SK-N-SH treated with all-trans-retinoic acid at 6 μM for 48 hours (cell line): ENCODE results near the gene GABPB2.

Experiments
- ATAC-seq: fragments of 200-7000 bp; cut with Tn5 transposase; 3 replicates; pipeline ENCODE4 v1.9.1; 2020; ENCODE audit warnings: mild to moderate bottlenecking, moderate library complexity
- ARNTL ChIP-seq: fragments of 450-650 bp; formaldehyde crosslinking; IDR thresholded peaks from 2 replicates; pipeline ENCODE4 v1.5.0; 2020; ENCODE audit warnings: low read depth, mild to moderate bottlenecking, moderate library complexity, borderline replicate concordance
- BACH2 ChIP-seq: fragments of 250-450 bp; sonication (Bioruptor Pico); IDR thresholded peaks from 2 replicates; pipeline ENCODE4 v1.9.0; 2021; ENCODE audit warnings: mild to moderate bottlenecking, borderline replicate concordance
- ESRRG ChIP-seq: fragments of 250-450 bp; sonication (Bioruptor Pico); IDR thresholded peaks from 2 replicates; pipeline ENCODE4 v1.6.1; 2021; ENCODE audit warnings: mild to moderate bottlenecking
- GLIS3 ChIP-seq: fragments of 250-450 bp; sonication (Bioruptor Pico); IDR thresholded peaks from 2 replicates; pipeline ENCODE4 v1.5.0; 2020; ENCODE audit warnings: mild to moderate bottlenecking, moderate library complexity
- ISL1 ChIP-seq: fragments of 250-450 bp; sonication (Bioruptor Pico); IDR thresholded peaks from 2 replicates; pipeline ENCODE4 v2.1.2; 2022; ENCODE audit warnings: mild to moderate bottlenecking, moderate library complexity
- OSR1 ChIP-seq: fragments of 250-450 bp; sonication (Bioruptor Pico); IDR thresholded peaks from 2 replicates; pipeline ENCODE4 v1.8.0; 2022; ENCODE audit warnings: moderate library complexity, mild to moderate bottlenecking, inconsistent platforms
- RARB ChIP-seq: fragments of 250-450 bp; sonication (Bioruptor Pico); IDR thresholded peaks from 2 replicates; pipeline ENCODE4 v1.8.0; 2021; ENCODE audit warnings: mild to moderate bottlenecking, moderate library complexity
- SNAI2 ChIP-seq: fragments of 250-450 bp; sonication (Bioruptor Pico); IDR thresholded peaks from 2 replicates; pipeline ENCODE4 v1.5.0; 2020; ENCODE audit warnings: mild to moderate bottlenecking, moderate library complexity
- TCF4 ChIP-seq: fragments of 250-450 bp; sonication (Bioruptor Pico); IDR thresholded peaks from 2 replicates; pipeline ENCODE4 v1.8.0; 2021; ENCODE audit warnings: mild to moderate bottlenecking, moderate library complexity, borderline replicate concordance
- TSHZ2 ChIP-seq: fragments of 250-450 bp; sonication (Bioruptor Pico); IDR thresholded peaks from 2 replicates; pipeline ENCODE4 v1.5.0; 2020; ENCODE audit warnings: mild to moderate bottlenecking, moderate library complexity
- ZFP3 ChIP-seq: fragments of 250-450 bp; sonication (Bioruptor Pico); IDR thresholded peaks from 2 replicates; pipeline ENCODE4 v1.5.0; 2020; ENCODE audit warnings: mild to moderate bottlenecking, moderate library complexity
- ZFP30 ChIP-seq: fragments of 450-650 bp; formaldehyde crosslinking; IDR thresholded peaks from 2 replicates; pipeline ENCODE4 v1.5.0; 2022; ENCODE audit warnings: mild to moderate bottlenecking, moderate library complexity
- ZNF565 ChIP-seq: fragments of 450-650 bp; formaldehyde crosslinking; conservative IDR thresholded peaks from 2 replicates; pipeline ENCODE4 v1.5.0; 2020; ENCODE audit warnings: low read depth, mild to moderate bottlenecking, moderate library complexity
- ZNF70 ChIP-seq: fragments of 450-650 bp; formaldehyde crosslinking; IDR thresholded peaks from 2 replicates; pipeline ENCODE4 v1.5.0; 2020; ENCODE audit warnings: mild to moderate bottlenecking, moderate library complexity
- ZNF8 ChIP-seq: fragments of 450-650 bp; formaldehyde crosslinking; IDR thresholded peaks from 2 replicates; pipeline ENCODE4 v1.5.0; 2020; ENCODE audit warnings: mild to moderate bottlenecking, moderate library complexity
- TF ChIP-seq, protein P1 (sequence below): fragments of 250-450 bp; sonication (Bioruptor Pico); IDR thresholded peaks from 2 replicates; pipeline ENCODE4 v1.8.0; 2021; ENCODE audit warnings: low read depth, mild to moderate bottlenecking, moderate library complexity, borderline replicate concordance
- TF ChIP-seq, protein P2 (sequence below): fragments of 250-450 bp; sonication (Bioruptor Pico); IDR thresholded peaks from 2 replicates; pipeline ENCODE4 v1.5.1; 2020; ENCODE audit warnings: low read depth, mild to moderate bottlenecking, moderate library complexity

The GABPB2 gene

DNA sequence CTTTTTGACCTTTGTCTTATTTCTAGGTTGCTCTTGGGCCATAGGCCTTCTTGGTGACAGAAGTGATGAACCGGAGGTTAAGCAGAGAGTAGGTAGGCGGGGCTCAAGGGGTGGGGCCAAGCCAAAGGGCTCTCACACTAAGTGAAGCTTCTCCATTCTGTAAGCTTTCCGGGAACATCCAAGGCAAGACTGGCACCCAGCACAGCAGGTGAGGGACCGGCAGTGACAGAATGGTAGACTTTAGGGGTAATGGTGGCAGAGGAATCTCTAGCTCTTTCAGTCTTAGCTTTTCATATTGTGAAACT, 85.9 kb downstream of the GABPB2 start, which contains the start of gene TNFAIP8L2 (continued):
- no peak for TF ChIP-seq TSHZ2
- TF ChIP-seq, protein P1, sequence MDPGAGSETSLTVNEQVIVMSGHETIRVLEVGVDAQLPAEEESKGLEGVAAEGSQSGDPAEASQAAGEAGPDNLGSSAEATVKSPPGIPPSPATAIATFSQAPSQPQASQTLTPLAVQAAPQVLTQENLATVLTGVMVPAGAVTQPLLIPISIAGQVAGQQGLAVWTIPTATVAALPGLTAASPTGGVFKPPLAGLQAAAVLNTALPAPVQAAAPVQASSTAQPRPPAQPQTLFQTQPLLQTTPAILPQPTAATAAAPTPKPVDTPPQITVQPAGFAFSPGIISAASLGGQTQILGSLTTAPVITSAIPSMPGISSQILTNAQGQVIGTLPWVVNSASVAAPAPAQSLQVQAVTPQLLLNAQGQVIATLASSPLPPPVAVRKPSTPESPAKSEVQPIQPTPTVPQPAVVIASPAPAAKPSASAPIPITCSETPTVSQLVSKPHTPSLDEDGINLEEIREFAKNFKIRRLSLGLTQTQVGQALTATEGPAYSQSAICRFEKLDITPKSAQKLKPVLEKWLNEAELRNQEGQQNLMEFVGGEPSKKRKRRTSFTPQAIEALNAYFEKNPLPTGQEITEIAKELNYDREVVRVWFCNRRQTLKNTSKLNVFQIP (CRISPR knock-in tag): no peak
- TF ChIP-seq BACH2 (CRISPR knock-in tag): no peak
- no peak for TF ChIP-seq TCF4
- TF ChIP-seq, protein P2, sequence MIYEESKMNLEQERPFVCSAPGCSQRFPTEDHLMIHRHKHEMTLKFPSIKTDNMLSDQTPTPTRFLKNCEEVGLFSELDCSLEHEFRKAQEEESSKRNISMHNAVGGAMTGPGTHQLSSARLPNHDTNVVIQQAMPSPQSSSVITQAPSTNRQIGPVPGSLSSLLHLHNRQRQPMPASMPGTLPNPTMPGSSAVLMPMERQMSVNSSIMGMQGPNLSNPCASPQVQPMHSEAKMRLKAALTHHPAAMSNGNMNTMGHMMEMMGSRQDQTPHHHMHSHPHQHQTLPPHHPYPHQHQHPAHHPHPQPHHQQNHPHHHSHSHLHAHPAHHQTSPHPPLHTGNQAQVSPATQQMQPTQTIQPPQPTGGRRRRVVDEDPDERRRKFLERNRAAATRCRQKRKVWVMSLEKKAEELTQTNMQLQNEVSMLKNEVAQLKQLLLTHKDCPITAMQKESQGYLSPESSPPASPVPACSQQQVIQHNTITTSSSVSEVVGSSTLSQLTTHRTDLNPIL (CRISPR knock-in tag): no peak
- no peak for TF ChIP-seq ZFP30 (CRISPR knock-in tag)

DNA sequence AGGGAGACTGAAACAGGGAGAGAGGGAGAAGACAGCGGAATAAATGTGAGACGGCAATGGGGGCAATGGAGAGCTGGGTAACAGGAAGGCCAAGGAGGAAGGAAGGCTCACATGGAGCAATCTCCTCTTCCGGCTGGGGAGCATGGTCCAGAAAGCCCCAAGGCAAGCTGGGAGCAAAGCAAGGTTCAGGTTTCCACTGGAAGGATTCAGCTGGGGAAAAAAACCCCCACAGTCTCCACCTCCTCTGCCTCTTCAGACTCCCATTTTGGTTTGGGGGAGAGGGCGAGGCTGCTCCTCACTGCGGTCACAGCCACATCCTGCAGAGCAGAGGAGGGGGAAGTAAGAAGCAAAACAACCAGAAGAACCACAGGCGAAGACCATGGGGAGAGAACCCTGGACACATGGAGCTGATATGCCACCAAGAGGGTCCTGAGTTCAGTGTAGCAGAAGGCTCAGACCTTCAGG, 86.5 kb downstream of the GABPB2 start:
- ATAC-seq: no peak

DNA sequence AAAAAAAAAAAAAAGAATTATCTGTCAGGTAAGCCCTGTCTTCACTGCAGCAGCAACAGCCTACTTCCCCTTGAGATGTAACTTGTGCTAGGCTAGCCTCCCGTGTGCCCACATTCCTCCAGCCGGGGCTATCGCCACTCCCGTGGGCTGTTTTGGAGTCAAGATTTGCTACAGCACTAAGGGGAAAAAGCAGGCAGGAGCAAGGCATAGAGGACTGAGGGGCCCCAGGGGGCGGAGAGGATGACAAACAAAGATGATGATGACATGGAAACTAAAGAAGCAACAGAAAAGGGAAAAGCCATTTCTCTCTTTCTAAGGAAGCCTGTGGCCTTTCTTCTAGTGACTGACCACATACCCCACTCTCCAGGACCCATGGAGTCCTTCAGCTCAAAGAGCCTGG, 87.8 kb downstream of the GABPB2 start:
- no peak for ATAC-seq
- TF ChIP-seq ZFP3: no peak
- TF ChIP-seq ZNF70 (CRISPR knock-in tag): no peak
- no peak for TF ChIP-seq ESRRG (CRISPR knock-in tag)
- TF ChIP-seq ZNF8 (CRISPR knock-in tag): no peak
- TF ChIP-seq ZNF565 (CRISPR knock-in tag): no peak
- no peak for TF ChIP-seq ZFP30 (CRISPR knock-in tag)
- TF ChIP-seq SNAI2: no peak
- TF ChIP-seq ISL1 (CRISPR knock-in tag): no peak
- no peak for TF ChIP-seq TSHZ2
- TF ChIP-seq GLIS3 (CRISPR knock-in tag): no peak

More for the DNA sequence above, 86.5 kb downstream of the GABPB2 start:
- no peak for TF ChIP-seq ZFP30 (CRISPR knock-in tag)
- TF ChIP-seq ESRRG (CRISPR knock-in tag): no peak
- no peak for TF ChIP-seq ZFP3
- TF ChIP-seq BACH2 (CRISPR knock-in tag): no peak
- no peak for TF ChIP-seq TCF4
- TF ChIP-seq GLIS3 (CRISPR knock-in tag): no peak
- no peak for TF ChIP-seq ZNF8 (CRISPR knock-in tag)
- TF ChIP-seq, protein P1 (CRISPR knock-in tag): no peak
- TF ChIP-seq OSR1 (CRISPR knock-in tag): no peak

DNA sequence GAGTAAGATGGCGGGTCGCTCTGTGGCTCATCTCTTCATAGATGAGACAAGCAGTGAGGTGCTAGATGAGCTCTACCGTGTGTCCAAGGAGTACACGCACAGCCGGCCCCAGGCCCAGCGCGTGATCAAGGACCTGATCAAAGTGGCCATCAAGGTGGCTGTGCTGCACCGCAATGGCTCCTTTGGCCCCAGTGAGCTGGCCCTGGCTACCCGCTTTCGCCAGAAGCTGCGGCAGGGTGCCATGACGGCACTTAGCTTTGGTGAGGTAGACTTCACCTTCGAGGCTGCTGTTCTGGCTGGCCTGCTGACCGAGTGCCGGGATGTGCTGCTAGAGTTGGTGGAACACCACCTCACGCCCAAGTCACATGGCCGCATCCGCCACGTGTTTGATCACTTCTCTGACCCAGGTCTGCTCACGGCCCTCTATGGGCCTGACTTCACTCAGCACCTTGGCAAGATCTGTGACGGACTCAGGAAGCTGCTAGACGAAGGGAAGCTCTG, 88.2 kb downstream of the GABPB2 start:
- no peak for TF ChIP-seq TSHZ2
- TF ChIP-seq, protein P2 (CRISPR knock-in tag): no peak
- no peak for TF ChIP-seq ZNF70 (CRISPR knock-in tag)
- TF ChIP-seq, protein P1 (CRISPR knock-in tag): no peak
- TF ChIP-seq OSR1 (CRISPR knock-in tag): no peak
- TF ChIP-seq GLIS3 (CRISPR knock-in tag): no peak
- TF ChIP-seq ZNF565 (CRISPR knock-in tag): no peak
- no peak for TF ChIP-seq BACH2 (CRISPR knock-in tag)
- no peak for TF ChIP-seq ZFP3
- no peak for TF ChIP-seq RARB (CRISPR knock-in tag)
- no peak for TF ChIP-seq ARNTL
- TF ChIP-seq, all 23 proteins: peak for 0
- ATAC-seq: no peak
